ENCODE data around the gene HEPHL1.
"Not testable (repeated sequence)": the region's sequence is repeated elsewhere in the genome, so short reads cannot be mapped to it uniquely, and the experiment has no call there.

The HEPHL1 gene, protein sequence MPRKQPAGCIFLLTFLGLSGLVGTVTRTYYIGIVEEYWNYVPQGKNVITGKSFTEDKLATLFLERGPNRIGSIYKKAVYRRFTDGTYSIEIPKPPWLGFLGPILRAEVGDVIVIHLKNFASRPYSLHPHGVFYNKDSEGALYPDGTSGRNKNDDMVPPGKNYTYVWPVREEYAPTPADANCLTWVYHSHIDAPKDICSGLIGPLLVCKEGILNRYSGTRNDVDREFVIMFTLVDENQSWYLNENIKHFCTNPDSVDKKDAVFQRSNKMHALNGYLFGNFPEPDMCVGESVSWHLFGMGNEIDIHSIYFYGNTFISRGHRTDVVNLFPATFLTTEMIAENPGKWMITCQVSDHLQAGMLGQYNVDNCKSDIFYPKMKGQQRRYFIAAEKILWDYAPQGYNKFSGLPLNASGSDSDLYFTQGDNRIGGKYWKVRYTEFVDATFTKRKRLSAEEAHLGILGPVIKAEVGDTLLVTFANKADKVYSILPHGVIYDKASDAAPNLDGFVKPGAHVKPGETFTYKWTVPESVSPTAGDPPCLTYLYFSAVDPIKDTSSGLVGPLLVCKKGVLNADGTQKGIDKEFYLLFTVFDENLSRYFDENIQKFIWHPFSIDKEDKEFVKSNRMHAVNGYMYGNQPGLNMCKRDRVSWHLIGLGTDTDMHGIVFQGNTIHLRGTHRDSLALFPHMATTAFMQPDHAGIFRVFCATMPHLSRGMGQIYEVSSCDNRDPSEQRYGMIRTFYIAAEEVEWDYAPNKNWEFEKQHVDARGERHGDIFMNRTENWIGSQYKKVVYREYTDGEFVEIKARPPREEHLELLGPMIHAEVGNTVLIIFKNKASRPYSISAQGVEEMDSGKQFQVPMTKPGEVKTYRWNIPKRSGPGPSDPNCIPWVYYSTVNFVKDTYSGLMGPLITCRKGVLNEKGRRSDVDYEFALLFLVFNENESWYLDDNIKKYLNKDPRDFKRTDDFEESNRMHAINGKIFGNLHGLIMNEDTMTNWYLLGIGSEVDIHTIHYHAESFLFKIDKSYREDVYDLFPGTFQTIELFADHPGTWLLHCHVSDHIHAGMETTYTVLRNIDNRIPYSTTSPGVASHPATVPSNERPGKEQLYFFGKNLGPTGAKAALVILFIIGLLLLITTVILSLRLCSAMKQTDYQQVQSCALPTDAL

DNA sequence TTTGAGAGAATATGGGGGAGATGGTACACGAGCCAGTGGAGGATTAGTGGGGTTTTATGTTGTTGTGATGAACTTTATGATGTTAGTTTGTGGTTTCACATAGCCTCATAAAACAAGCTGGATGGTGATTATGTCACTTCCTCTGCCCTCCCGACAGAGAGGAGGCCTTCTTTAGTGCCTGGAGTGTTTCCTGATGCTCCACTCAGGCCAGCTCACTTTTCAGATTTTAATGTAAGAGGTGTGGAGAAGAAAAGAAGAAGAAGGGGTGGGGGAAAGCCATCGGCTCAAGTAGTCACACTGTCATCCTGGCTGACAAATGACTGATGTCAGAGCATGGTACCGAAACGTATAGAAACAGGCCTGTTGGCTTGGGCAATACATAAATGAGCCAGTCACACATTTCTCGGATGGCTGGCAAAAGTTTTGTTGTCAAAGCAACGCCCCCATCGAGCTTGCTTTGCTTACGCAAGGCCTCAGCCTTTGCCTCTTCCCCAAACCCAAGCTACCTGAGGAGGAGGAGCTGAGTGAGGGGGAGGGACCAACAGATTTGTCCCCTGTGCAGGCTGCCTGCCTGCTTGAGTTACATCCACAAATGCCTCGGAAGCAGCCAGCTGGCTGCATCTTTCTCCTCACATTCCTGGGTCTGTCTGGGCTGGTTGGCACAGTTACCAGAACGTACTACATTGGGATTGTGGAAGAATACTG lies at the start of gene HEPHL1:
TSS of gene HEPHL1 (plus strand) at position 578 of the 705 bp plus-strand sequence. CDS start at position 593, 15 bp downstream.
- no peak for DNase-seq (ENCODE audit: low read depth in 2 of 2)

DNA sequence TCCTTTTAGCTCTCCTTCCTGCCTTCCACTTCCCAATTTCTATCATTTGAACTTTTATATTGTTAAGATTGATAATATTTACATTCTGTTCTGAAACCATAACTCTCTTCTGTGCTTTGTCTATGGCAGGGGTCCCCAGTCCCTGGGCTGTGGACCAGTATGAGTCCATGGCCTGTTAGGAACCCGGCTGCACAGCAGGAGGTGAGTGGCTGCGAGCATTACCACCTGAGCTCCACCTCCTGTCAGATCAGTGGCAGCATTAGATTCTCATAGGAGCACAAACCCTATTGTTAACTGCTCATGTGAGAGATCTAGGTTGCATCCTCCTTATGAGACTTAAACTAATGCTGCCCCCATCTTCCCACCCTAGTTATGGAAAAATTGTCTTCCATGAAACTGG lies 48.4 kb upstream of the HEPHL1 start:
- no peak for DNase-seq (ENCODE audit: low read depth in 2 of 2)

DNA sequence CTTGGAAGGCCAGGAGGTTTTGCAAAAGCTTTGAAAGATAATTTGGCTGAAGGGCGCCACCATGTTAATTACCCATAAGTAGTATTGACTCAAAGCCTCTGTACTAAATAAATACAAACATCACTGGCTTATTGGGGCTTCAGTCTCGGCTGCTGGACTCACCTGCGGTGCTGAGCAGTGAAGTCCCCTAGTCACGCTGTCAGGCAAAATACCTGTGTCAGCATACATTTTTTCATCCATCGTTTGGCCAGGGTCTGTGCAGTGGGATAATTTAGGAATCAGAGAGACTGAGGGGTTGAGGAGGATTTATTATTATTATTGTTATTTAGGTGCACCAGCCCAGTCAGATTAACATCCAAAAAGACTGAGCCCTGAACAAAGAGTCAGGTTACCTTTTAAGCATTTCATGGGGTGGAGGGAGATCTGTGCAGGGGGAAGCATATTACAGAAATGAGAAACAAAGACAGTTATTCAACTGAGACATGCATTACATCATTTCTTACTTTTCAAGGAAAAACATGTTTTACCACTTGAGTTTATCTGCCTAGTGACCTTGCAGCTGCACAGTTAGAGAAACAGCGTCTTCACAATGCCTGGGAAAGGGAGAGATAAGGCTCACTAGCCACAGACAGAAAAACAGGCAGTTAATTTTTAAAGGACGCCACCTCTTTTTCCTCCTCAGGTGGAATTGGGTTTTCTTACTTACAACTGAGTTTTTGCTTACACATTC lies 47.7 kb upstream of the HEPHL1 start:
- DNase-seq (ENCODE audit: low read depth in 2 of 2), result not testable (repeated sequence)

DNA sequence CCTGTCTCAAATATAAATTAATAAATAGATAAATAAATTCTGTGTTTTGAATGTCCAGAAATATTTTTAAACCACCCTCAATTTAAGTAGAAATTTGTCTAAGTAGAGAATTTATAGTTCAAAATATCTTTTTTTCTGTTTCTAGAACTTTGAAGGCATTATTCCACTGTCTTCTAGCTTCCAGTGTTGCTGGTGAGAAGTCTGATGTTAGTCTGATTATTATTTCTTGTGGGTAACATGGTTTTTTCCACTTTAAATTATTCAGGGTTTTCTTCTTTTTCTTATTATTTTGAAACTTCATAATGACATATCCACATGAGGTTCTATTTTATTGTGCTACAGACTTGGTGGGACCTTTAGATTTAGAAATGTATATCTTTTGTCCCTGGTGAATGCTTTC lies 46.4 kb upstream of the HEPHL1 start:
- no peak for DNase-seq (ENCODE audit: low read depth in 2 of 2)

DNA sequence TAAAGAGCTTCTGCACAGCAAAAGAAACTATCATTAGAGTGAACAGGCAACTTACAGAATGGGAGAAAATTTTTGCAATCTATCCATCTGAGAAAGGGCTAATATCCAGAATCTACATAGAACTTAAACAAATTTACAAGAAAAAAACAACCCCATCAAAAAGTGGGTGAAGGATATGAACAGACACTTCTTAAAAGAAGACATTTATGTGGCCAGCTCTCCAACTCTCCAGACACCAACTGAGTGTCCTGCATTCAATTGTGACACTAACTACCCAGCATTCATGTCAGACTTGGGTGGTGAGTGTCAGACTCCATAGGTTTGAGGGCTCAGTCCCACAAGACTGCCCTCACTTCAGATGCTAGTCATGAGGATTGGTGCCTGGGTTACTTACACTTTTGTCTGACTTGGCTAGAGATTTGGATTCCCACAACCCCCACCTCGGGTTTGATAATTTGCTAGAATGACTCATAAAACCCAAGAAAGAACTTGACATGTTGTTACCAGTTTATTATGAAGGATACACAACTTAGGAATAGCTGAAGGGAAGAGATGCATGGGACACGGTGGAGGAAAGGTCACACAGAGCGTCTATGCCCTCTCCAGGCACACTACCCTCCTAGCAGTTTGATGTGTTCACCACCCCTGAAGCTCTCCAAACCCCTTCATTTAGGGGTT lies 44.4 kb upstream of the HEPHL1 start:
- not testable (repeated sequence) for DNase-seq (ENCODE audit: low read depth in 2 of 2)

DNA sequence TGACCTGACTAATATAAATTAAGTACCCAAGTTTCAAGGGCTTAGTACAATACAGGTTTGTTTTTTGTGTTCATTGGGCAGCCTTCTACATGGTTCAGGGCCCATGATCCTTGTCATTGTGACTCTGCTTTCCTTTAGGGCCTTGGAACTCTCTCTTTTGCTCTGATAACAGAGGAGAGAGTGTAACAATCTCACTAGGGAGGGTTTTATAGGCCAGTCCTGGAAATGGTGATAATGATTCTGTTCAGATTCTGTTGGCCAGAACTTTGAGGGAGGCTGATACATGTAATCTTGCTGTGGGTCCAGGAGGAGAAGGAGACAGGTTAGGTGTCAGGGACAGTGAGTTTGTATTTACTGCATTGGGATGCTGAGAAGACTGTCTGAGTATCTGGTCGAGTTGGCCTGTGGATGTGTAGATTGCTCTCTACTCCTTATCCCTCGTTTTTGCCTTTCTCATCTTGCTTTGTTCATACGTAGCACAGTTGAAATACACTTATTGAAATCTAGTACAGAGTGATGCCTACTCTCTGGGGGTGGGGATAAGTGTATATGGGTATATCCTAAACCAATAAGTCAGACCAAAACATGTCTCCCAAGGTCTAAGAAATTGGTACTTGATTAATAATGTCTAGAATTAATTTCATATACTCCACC lies 37.5 kb upstream of the HEPHL1 start:
- no peak for DNase-seq (ENCODE audit: low read depth in 2 of 2)

DNA sequence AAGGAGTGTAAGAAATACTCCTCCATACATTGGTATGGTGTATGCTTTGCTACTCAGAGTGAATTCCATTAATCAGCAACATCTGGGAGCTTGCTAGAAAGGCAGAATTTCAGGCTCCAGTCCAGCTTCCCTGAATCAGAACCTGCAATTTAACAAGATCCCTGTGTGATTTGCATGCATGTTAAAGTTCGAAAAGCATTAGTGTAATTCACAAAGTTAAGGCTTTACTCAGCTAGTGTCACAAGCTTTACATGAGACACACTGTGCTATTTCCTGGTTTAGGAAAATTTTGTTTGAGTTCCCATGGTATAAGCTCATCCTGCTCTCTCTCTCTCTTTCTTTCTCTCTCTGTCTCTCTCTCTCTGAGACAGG lies 37.0 kb upstream of the HEPHL1 start:
- DNase-seq (ENCODE audit: low read depth in 2 of 2), result no peak

DNA sequence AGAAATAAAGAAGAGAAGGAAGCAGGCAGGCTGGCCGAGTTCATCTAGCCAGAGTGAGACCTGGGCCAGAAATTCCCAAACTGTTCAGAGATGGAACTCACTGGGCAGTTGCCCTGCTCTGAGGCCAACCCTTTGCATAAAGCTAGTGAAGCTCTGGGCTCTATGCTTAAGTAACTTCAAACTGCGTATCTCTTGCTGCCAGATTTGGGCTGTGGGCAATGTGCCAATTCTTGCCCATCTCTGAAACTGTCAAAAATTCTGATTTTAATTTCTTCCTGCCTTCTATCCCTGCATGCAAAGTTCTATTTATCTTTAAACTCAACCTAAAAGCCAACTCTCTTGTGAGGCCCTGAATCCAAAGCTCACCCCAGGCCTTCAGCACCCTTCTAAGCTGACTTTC lies 36.2 kb upstream of the HEPHL1 start:
- DNase-seq (ENCODE audit: low read depth in 2 of 2), result no peak

DNA sequence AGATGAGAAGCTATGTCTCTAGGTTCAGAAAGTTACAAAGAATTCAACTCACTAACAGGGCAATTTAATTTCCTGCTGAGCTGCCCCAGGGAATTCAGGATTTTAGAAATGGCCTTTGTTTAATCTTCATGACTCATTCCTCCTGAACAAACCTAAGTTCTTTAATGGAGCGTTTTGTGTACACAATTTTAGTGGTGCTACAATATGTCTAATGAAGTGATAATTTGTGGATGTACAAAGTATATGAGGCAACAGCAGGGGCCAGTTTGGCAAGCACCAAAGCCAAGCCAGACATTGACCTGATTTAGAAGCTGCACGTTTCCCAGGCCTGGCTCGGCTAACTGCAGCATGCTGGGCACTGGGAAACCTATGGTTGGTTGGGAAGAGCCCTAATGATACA lies 34.4 kb upstream of the HEPHL1 start:
- DNase-seq (ENCODE audit: low read depth in 2 of 2), result no peak

DNA sequence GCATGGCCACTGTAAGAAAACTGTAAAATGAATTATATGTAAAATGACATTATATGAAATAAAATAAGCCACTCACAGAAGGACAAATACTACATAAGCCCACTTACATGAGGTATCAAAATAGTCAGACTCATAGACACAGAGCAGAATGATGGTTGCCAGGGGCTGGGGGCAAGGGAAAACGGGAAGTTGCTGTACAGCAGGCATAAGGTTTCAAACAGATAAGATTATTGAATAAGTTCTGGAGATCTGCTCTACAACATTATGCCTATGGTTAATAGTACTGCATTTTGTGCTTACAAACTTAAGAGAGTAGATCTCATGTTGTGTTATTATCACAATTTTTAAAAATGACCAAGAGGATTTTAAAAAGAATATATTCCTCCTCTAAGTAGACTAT lies 32.7 kb upstream of the HEPHL1 start:
- DNase-seq (ENCODE audit: low read depth in 2 of 2), result no peak

DNA sequence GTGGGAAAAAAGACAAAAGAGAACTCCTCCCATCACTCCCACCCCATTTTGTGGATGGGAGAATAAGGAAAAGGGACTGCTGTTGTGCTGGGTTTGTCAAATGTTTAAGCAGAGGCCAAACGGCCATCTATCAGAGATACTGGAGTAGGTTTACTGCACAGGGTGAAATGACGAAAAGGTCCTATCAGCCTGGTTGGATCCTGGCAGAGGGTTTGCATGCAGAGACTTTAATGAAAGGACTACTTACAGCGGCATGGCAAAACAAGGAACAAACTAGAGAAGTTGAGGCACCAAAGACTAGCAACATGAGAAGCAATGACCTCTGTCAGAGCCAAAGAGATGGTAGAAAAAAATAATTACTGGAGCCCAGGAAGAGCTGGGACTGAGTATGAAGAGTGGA lies 32.2 kb upstream of the HEPHL1 start:
- no peak for DNase-seq (ENCODE audit: low read depth in 2 of 2)

DNA sequence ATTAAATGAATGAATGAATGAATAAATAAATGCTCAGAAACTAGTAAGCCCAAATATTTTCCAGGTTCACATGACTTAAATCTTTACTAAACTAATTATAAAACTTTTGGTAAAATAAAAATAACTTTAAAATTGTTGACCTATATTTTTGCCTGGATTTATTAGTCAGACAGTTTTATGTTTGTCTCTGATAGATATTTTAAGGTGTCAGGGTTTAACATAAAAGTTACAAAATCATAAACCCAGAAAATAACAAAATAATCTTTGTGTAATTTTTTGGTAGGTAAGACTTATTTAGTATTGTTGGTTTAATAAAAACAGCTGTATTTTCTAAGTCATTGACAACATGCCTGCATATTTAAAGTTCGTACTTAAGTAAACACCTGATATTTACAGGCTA lies 27.4 kb upstream of the HEPHL1 start:
- DNase-seq (ENCODE audit: low read depth in 2 of 2), result no peak

DNA sequence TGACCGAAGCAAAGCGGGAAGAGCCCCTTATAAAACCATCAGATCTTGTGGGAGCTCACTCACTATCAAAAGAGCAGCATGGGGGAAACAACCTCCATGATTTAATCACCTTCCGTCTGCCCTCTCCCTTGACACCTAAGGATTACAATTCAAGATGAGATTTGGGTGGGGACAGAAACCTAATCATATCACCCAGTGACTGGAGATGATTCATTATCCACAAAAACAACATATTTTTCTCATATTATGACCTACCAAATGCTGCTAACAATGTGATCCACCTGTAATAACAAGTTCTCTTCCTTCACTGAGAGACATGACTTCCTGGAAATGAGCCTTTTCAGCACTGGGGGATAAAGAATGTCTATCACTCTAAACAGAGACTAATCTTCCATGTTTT lies 23.4 kb upstream of the HEPHL1 start:
- DNase-seq (ENCODE audit: low read depth in 2 of 2), result no peak

DNA sequence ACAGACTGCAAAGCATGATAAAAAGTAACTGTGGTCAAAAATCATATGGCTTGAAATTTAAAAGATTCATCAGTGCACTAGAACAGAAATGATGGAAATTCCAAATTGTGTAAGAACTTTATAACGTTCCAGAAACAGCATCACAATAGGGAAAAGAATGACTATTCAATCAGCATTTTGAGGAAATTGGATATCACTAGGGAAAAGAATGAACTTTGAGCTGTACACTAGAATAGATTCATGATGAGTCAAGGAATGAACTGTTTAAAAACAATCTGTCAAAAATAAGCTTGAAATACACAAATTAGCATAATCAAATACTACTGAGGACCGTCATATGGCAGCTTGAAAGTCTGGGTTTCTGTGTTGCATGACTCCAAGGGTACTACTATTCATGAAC lies 20.5 kb upstream of the HEPHL1 start:
- DNase-seq (ENCODE audit: low read depth in 2 of 2), result no peak

DNA sequence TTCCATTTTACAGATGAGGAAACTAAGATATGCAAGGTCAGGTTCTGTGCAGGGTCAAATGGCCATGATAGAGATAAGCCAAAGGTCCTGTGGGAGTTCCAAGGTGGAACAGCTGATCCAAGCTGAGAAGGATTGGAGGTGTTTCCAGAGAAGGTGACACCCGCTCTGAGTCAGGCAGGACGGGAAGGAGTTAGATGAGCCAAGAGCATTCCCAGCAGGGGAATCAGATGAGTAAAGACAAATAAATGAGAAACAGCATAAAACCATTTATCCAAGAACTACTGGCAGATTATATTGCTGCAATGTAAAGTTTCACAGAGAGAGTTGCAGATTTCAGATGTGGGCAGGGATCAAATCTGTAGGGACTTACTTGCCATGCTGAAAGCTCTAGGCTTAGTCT lies 18.9 kb upstream of the HEPHL1 start:
- no peak for DNase-seq (ENCODE audit: low read depth in 2 of 2)

DNA sequence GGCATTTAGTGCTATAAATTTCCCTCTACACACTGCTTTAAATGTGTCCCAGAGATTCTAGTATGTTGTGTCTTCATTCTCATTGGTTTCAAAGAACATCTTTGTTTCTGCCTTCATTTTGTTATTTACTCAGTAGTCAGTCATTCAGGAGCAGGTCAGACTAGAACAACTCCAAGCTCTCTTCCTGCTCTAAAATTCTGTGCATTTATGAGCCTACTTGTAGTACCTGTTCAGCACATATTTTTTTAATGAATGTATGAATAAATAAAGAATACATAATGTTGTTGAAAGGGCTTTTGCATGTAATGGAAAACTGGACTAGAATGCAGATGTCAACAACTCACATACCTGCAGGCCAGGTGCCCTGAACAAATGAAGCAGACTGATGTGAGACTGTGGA lies 13.7 kb upstream of the HEPHL1 start:
- DNase-seq (ENCODE audit: low read depth in 2 of 2), result no peak

DNA sequence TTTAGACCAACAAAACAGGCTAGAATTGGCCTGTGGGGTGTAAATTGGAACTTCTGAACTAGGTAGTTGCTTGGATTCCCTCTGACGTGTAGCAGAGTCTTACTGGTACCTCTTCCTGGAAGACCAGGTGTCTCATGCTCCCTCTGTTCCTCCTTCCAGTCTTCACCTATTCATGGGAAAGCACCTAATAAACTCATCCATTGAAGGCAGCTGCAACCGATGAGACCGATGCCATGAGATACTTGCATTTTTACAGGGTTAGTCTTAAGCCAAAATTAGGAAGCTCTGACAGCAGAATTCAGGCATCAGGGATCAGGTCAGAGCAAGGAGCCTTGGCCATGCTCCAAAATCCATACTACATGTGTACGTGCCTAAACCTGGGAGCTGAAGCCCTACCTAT lies 13.2 kb upstream of the HEPHL1 start:
- DNase-seq (ENCODE audit: low read depth in 2 of 2), result no peak

DNA sequence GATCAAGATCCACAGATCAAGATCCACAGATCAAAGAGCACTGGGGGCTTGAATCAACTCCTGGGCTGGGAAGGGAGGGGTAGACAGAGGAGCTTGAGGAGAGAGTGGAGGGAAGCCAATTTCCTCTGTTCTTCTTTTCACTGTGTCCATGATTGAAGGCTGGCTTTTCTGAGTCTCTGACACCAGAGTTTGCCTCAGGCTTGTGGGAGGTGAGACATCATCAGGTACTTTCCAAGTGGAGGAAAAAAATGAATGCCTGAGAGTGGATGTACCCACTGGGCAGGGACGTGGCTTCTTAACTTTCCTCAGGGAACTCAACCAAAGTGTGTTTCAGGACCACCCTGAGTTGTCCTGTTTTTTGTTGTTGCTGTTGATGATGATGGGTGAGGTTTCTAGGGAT lies 11.0 kb upstream of the HEPHL1 start:
- DNase-seq (ENCODE audit: low read depth in 2 of 2), result no peak

DNA sequence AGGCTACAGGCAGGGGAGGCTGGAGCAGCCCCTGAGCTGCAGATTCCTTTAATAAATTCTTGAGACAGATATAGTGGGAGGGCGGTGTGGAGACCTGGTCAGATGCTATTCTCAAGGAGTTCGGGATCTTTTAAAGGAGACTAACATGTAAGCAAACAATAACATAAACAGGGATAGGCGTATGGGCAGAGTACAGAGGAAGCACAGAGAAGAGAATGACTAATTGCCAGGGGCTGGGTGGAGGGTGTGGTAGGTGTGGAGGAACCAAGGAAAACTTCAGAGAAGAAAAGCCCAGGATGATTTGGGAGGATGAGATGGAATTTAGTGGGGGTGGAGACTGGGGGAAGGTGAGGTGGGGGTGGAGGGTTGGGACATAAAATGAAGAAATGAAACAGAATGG lies 9.7 kb upstream of the HEPHL1 start:
- no peak for DNase-seq (ENCODE audit: low read depth in 2 of 2)

DNA sequence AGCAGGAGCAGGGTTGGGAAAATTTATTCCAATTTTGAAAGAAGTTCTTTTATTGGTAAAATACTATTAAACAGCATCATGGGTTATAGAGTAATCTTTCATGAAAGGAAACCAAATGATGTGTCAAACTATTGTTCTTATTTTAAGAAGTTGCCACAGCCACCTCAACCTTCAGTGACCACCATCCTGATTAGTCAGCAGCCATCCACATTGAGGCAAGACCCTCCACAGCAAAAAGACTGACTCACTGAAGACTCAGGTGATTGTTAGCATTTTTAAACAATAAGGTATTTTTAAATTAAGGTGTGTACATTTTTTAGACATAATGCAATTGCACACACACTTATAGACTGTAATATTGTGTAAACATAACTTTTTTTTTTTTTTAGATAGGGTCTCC lies 3.7 kb upstream of the HEPHL1 start:
- no peak for DNase-seq (ENCODE audit: low read depth in 2 of 2)

All from stimulated activated CD4-positive, alpha-beta T cell treated with anti-CD3 and anti-CD28 coated beads, Interleukin-15, amount 100 ng/mL, for 48 hours (primary cell).